GM21576 (cell line): ENCODE results near the gene G6PD.
A peak's percentile ranks its signal among the peaks of the same experiment; 100 is the strongest.
"Not testable (repeated sequence)": the region's sequence is repeated elsewhere in the genome, so short reads cannot be mapped to it uniquely, and the experiment has no call there.

Experiments
- ATAC-seq: cut with Tn5 transposase; IDR thresholded peaks from one replicate; pipeline ENCODE4 v1.9.1; 2021; ENCODE audit warnings: mild to moderate bottlenecking, moderate library complexity; ENCODE audit not compliant: unreplicated experiment

The G6PD gene

DNA sequence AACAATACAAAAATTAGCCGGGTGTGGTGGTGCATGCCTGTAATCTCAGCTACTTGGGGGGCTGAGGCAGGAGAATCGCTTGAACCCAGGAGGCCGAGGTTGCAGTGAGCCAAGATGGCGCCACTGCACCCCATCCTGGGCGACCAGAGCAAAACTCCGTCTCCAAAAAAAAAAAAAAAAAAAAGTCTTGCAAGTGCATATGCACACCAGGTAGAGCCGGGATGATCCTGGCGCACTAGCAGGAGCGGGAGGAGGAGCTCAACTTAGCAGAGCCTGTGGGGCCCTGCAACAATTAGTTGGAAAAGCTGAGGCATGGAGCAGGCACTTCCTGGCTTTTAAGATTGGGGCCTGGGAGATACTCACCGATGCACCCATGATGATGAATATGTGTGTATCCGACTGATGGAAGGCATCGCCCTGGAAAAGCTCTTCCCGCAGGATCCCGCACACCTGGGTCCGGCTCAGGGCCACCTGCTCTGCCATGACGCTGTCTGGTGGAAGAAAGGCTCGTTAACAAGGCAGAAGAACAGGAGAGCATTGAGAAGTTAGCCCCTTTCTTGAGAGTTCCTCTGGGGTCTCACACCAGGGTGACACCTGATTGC lies 872 bp downstream of the G6PD start:
- ATAC-seq = no peak

DNA sequence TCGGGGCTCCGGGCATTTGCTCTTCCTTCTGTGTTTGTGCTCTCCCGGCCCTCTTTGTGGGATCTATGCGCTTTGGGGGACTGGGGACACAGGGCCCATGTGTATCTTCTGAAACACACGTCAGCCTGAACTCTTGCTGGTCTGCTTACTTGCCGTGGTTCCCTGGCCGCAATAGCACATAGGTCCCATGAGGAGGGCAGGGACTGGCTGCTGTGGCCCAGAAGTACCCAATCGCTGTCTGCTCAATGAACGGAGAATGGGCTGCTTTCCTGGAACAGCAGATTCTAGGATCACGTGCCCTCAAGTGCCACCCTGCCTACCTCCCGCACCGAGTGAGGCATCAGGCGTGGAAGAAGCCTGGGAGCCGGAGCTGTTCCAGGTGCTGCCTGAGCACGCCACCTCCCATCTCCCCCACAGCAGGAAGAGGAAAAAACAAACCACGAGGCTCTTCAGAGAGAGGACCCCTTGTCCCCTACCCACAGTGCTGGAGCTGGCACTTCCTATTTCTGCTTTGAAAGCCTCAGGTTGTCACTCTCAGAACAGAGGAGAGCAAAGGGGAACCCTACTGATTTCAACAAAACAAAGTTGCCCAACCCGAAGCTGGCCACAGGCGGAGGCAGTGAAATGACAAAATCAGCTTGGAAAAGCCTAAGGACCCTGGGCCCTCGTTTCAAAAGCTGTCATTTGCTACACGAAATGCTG lies 3.8 kb downstream of the G6PD start:
- ATAC-seq = no peak

DNA sequence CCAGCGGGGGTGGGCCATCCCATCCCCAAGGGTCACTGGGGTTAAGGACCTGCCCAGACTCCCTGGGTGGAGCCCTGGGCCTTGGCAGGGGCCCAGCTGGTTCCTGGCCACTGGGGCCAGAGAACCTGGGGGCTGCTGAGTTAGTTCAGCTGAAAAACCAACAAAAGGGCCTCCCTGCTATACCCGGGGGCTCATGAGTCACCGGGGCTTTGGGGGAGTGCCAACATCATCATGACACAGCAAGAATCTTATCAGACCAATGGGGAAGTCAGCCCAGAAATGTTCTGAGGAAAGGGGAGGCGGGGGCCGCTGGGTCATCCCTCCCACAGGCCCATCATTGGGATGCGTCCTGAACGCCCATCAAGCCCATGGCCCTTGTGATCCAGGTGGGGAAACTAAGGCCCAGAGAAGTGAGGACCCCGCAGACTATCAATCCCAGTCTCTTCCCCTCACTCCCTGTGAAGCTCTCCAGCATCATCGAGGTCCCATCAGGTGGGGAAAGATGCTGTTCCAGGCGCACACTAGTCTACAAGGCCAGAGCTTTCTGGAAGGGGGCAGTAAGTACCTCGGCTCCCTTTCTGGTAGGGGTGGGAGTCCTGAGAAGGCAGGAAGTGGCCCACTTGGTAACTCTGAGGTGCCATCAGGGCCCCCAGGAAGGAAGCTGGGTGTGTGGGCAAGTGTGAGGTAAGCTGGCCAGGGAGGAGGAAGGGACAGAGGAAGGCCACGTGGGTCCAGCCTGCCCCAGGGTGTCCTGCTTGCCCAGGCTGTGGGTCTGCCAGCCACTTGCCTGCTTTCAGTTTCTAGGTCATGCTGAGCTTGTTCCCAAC lies 4.5 kb downstream of the G6PD start:
- no peak for ATAC-seq

GRCh38 chrX:154541589-154541895 lies 5.1 kb downstream of the G6PD start:
- no peak for ATAC-seq

DNA sequence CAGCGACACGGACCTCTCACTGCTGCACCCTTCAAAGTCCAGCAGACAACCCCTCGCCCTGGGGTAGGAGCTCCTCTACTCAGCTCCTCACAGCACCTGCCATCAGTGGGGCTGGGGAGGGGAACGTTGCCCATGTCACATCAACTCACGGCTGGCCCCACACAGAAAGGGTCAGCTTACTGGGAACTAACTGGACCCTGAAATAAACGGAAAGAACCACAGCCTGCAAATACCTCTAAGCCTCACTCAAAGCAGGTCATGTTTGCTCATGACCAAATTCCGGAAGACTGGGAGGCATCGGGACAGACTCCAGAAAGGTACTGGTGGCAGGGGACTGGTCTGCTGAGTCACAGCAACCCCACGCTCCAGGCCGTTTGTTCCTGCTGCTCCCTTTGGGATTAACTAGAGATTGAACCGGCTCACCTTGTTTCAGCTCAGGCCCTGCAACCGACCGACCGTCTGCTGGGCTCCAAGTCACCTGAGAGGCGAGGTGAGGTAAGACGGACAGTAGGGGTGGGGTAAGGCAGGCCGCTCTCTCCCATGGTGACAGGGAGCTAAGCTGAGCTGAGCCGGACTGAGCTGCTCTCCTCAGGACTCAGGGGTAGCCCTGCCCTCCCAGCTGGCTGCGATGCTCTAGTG lies 5.6 kb downstream of the G6PD start:
- ATAC-seq = no peak

GRCh38 chrX:154540365-154540764 lies 6.3 kb downstream of the G6PD start:
- not testable (repeated sequence) for ATAC-seq

DNA sequence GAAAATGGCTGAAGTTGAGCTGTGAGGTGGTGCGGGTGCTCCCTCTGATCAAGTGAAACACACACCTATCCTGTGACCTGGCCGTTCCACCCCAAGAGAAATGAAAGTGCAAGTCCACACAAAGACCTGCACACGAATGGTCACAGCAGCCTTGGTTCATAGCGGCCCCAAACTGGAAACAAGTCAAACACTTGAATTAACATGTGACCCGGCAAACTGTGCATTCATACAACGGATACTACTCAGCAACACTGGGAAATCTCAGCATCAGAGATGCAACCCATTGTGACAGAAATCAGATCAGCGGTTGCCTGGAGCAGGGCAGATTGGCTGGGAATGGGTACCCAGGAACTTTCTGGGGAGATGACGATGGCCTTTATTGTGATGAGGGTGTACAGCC lies 7.6 kb downstream of the G6PD start:
- no peak for ATAC-seq

- no peak for ATAC-seq
Measured at GRCh38 chrX:154535892-154536291, 10.8 kb downstream of the G6PD start.

DNA sequence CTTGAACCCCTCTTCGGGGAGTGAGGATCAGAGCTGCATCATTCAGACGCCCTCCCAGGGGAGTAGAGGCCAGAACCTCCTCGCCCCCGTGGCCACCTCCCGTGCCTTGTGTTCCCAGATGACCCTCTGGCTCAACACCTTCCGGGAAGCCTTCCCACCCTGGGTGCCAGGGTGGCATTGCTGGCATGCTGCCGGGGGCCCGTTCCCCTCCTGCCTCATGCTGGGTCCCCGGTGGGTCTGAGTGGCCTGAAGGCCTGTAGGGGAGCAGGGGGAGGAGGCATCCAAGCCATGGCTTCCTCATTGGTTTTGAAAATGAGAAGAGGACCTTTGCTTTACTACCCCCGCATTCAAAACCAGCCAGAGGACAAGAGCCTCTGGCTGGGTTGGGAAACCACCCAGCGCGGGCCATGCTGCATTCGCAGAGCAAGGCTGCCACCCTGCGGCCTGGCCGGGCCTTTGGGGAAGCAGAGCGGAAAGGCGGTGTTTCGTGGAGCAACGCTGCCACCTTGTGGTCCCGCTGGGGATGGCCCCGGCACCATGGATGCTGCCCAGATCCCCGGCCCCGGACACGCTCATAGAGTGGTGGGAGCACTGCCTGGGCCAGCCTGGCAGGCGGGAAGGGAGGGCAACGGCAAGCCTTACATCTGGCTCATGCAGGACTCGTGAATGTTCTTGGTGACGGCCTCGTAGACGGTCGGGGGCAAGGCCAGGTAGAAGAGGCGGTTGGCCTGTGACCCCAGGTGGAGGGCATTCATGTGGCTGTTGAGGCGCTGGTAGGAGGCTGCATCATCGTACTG lies 11.9 kb downstream of the G6PD start:
- peak; percentile 95 for ATAC-seq

DNA sequence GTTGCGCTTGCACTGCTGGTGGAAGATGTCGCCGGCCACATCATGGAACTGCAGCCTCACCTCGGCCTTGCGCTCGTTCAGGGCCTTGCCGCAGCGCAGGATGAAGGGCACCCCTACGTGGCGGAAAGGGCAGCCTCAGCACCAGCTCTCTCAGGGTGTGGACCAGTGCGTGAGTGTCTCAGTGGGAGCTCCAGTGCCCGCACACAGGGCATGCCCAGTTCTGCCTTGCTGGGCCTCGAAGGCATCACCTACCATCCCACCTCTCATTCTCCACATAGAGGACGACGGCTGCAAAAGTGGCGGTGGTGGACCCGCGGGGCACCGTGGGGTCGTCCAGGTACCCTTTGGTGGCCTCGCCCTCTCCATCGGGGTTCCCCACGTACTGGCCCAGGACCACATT lies 14.0 kb downstream of the G6PD start:
- ATAC-seq = no peak

DNA sequence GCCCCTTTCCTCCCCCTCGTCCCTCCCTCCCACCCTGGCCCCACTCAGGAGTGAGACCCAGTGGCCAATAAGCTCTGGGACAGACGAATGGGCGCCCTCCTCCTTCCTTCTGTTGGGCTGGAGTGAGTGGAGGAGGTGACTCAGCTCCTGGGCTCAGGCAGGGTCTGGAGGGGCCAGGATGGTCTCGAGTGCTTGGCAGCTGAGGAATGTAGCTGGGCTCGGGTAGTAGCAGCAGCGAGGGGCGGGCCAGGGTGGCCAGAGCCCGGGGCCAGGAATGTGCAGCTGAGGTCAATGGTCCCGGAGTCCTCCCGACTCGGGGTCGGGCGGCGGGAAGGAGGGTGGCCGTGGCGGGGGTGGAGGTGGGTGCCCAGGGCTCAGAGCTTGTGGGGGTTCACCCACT lies 15.0 kb downstream of the G6PD start:
- ATAC-seq = no peak

GRCh38 chrX:154530286-154530685 lies 16.4 kb downstream of the G6PD start:
- no peak for ATAC-seq

GRCh38 chrX:154529206-154529612 lies 17.4 kb downstream of the G6PD start:
- no peak for ATAC-seq

DNA sequence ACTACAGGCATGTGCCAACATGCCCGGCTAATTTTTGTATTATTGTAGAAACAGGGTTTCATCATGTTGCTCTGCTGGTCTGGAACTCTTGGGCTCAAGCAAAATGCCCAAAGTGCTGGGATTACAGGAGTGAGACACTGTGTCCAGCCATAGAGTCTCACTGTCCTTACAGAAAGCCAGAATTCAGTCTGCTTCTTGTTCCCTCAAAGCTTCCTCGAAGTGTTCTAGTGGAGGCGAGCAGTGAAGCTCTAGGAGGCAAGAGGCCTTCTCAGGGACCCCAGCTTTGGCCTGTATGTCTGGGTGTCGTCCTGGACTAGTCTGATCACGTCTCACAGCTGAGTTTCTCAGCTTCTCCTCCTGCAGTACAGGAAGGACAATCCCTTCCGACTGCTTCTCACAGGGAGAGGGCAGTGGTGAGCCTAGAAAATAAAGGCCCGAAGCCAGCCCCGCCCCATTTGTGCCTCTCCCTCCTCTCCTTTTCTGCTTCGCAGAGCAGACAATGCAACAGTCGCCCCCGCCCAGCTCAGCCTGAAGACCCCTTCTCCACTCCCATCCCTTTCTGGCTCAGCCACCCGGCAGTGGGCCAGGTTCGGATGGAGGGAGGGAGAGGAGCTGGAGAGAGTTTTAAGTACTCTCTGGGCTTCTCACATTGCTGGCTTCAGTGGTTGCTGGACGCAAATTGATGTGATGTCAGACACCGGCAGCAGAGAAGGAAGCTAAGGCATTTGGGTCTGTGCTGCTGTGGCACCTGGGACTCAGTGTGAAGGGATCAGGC lies 19.6 kb downstream of the G6PD start:
- peak; percentile 87 for ATAC-seq

- no peak for ATAC-seq
Measured at GRCh38 chrX:154525606-154526490, 20.8 kb downstream of the G6PD start.

DNA sequence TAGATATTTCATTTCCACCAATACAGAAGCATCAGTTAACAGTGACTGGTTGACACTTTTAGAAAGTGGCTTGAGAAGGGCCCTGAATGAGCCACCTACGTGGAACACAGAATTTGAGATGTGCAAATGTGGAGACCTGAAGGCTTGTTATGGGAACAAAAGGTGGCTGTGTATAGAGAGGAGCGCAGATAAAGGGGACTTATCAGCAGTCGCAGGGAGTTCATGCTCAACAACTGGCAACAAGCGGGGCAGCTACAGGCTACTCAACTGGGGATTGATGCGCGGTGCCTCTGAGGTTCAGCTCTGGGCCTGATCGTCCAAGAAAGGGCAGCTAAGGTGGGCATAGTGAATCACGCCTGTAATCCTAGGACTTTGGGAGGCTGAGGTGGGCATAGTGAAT lies 27.3 kb downstream of the G6PD start:
- ATAC-seq = no peak

DNA sequence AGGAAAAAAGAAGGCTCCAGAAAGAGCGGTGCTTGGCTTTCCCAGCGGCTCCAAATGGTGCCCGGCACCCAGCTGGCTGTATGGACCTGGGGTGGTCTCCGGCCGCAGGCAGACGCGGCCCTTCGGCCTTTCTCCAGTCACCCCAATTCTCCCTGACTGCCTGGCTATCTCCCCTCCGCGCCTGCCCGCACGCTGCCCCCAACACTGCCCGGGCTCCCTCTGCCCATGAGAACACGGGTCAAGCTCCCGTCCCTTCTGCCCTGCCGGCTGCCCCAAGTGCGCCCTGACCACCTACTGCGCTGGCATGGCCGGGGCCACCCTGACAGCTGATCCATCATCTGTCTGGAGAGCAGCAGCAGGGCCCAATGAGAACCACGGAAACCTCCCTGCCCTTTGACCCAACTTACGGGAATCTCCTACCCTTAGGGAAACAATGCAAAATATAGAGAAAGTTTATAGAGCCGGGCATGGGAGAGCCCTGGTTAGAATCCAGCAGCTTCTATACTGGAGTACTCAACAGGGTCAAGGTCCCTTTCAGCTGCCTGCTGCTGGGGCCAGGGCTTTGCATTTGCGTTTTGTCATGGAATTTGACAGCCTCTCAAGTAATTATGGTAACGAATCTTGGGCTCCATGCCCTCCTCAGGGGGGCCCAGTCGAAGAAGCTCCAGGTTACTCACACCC lies 29.4 kb downstream of the G6PD start:
- ATAC-seq = no peak

GRCh38 chrX:154516656-154517100 lies 30.0 kb downstream of the G6PD start:
- ATAC-seq = no peak
